ENCODE results near the gene TGFBR3L.

GRCh38 chr19:7943444-7944176, 29.0 kb downstream of the TGFBR3L start, which contains the start of gene TIMM44:
- TF ChIP-seq CTCF (IDR thresholded peaks at IDR 0.05): no peak
- no peak for TF ChIP-seq EZH2 (IDR thresholded peaks at IDR 0.05)

Data from neural progenitor cell (in vitro differentiated cells).